HTR-8/SVneo (cell line): ENCODE measurements around the gene FBXL14.

Source experiments
- DNase-seq: peaks from one replicate; pipeline ENCODE4 v3.0.0; 2011; ENCODE audit warnings: low spot score, mixed read lengths; ENCODE audit not compliant: insufficient read length
- FAIRE-seq: peaks from 2 replicates; lab custom pipeline; 2011; peaks lifted over from hg19 to GRCh38; lab: Jason Lieb, UNC

Gene FBXL14, protein sequence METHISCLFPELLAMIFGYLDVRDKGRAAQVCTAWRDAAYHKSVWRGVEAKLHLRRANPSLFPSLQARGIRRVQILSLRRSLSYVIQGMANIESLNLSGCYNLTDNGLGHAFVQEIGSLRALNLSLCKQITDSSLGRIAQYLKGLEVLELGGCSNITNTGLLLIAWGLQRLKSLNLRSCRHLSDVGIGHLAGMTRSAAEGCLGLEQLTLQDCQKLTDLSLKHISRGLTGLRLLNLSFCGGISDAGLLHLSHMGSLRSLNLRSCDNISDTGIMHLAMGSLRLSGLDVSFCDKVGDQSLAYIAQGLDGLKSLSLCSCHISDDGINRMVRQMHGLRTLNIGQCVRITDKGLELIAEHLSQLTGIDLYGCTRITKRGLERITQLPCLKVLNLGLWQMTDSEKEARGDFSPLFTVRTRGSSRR

GRCh38 chr12:1594261-1595025 lies at the start of gene FBXL14:
FBXL14 (minus strand) TSS chr12:1594581; CDS start chr12:1594066, 515 bp downstream.
- FAIRE-seq, result peak; percentile 83
- DNase-seq, result peak; percentile 93

GRCh38 chr12:1643905-1644533 lies 49.6 kb upstream of the FBXL14 start:
- no peak for FAIRE-seq

GRCh38 chr12:1643043-1643442 lies 48.7 kb upstream of the FBXL14 start:
- FAIRE-seq (no peak), DNase-seq (no peak)

More at GRCh38 chr12:1643905-1644533, 49.6 kb upstream of the FBXL14 start:
- DNase-seq, result no peak

GRCh38 chr12:1642513-1642912 lies 48.1 kb upstream of the FBXL14 start:
- FAIRE-seq (no peak), DNase-seq (no peak)

DNA sequence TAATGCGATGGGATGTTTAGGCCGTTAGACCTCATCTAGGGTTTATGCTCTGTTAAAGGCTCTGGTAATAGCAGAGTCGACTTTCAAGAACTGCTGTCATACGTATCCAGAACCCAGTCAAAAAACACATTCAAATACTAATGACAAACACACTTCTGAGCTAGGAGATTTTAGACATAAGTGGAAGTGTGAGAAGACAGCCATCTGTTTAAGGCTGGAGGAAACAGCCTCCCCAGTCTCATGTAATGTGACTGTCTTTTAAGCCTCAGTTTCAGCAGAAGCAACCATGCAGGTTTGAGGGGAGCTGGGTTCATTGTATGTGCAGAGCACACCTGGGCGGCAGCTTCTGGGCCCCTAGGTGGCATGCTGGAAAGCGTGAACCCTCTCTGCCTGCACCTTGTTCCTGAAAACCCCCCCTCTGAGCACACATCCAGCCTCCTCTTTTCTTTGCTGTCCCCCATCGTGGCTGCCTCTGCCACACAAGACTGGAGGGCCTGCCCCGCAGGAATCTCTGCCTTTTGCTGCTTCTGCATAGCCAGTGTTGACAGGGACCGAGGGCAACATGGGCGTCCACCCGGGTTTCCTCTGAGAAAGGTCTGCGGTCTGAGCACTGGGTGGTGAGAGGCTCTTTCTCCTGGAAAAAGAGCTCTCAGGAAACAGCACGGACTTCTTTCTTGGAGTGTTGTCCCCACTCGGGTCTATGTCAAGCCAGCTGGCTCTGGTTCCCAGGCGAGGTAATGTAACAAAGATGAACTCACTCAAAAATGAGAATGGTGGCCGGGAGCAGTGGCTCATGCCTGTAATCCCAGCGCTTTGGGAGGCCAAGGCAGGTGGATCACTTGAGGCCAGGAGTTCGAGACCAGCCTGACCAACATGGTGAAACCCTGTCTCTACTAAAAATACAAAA lies 46.2 kb upstream of the FBXL14 start:
- DNase-seq, result no peak

GRCh38 chr12:1639538-1639937 lies 45.2 kb upstream of the FBXL14 start:
- FAIRE-seq (no peak), DNase-seq (no peak)

More for the DNA sequence above, 46.2 kb upstream of the FBXL14 start:
- FAIRE-seq, result peak; percentile 51

GRCh38 chr12:1638203-1638602 lies 43.8 kb upstream of the FBXL14 start:
- DNase-seq (no peak), FAIRE-seq (peak; percentile 57)

DNA sequence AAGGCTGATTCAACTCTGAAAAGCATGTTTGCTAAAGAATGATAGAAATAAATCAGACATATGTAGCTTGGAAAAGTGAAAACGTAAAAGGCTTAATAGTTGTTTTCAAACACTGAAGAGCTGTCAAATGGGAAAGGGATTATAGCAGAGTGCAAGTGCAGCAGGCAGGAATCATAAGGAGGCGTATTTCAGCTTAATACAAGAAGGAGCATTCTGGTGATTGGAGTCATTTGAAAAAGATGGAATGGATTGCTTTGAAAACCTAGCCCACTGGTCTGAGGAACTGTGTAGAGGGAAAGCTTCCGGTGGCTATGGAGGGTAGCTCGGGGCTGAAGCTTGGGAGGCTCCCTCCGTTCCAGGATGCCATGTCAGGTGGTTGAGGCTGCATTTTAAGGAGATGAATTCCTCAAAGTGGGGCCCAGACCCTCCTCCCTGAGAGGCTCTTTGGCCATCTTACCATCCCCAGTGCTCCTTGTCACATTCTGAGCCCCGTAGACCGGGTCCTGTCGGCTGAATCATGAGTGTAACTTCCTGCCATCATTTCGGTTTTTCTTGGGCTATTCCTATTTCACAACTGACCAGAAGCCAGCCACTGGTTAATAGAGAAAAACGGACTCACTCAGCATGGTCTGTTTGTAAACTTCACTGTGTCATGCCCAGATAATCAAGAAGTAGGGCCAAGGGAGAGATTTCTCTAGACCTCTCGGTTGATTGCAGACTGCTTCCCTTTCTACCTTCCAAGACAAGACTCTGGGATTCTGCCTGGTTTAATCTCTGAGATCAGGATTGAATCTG lies 41.1 kb upstream of the FBXL14 start:
- DNase-seq (no peak), FAIRE-seq (peak; percentile 82)

DNA sequence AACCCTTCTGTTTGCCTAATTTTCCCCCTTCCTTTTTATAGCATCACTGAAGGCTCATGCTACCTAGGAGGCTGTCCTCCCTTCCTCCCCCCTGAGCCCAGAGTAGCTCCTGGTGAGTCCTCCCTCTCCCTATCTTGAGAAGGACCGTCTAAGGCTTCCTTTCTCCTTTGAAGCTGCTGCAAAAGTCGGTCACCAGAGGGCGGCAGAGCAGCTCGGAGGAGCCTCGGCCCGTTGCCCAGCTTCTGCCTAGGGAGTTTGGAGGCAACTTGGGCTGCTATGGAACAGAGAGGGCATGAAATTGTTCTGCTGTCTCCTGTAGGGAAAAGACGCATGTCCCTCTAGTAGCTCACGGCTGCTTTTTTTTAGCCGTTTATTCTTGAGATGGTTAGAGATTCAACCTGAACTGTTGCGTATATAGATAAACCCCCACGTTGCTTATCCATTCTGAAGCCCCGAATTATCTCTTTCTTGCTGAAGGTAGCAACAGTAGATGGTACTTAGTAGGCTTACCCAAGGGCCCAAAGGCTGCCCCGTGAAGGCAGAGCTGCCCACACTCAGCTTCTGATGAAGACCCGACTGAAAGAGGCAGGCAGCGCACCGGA lies 40.3 kb upstream of the FBXL14 start:
- FAIRE-seq, result peak; percentile 92
- peak; percentile 88 for DNase-seq

DNA sequence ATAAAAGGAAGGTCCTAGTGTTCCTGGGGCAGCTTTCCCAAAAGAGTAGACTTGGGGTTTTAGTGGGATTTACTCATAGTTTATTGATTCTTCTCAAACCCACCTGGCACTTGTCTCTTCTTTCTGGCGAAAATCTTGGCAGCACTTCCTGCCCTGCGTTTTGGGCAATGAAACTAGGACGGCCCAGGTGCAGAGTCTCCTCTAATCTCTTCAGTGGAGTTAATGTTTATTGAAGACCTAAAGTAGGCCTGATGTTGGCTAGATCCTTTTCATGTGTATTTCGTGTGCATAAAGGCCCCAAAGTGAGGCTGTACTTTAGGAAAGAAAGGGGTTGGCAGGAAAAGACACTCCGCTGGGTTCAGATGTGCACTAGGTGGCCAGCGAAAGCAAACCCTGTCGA lies 39.8 kb upstream of the FBXL14 start:
- no peak for FAIRE-seq

GRCh38 chr12:1633459-1633858 lies 39.1 kb upstream of the FBXL14 start:
- DNase-seq, result no peak

More for the DNA sequence above, 39.8 kb upstream of the FBXL14 start:
- no peak for DNase-seq

DNA sequence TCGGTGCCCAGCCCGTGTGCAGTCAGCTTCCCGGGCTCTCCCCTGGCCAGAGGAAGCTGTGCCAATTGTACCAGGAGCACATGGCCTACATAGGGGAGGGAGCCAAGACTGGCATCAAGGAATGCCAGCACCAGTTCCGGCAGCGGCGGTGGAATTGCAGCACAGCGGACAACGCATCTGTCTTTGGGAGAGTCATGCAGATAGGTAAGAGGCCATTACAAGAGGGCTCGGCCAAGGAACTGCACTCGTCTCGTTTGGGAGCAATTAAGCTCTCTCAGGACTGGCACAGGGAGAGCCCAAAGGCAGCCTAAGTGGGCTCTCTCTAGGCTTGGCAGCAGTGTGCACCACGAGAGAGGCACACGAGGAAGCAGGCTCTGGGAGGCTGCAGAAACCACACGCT lies 38.3 kb upstream of the FBXL14 start:
- FAIRE-seq (no peak), DNase-seq (no peak)

More at GRCh38 chr12:1633459-1633858, 39.1 kb upstream of the FBXL14 start:
- no peak for FAIRE-seq

GRCh38 chr12:1630827-1631591 lies 36.6 kb upstream of the FBXL14 start:
- DNase-seq (no peak), FAIRE-seq (peak; percentile 49)

GRCh38 chr12:1630133-1630826 lies 35.9 kb upstream of the FBXL14 start:
- DNase-seq (no peak), FAIRE-seq (no peak)

DNA sequence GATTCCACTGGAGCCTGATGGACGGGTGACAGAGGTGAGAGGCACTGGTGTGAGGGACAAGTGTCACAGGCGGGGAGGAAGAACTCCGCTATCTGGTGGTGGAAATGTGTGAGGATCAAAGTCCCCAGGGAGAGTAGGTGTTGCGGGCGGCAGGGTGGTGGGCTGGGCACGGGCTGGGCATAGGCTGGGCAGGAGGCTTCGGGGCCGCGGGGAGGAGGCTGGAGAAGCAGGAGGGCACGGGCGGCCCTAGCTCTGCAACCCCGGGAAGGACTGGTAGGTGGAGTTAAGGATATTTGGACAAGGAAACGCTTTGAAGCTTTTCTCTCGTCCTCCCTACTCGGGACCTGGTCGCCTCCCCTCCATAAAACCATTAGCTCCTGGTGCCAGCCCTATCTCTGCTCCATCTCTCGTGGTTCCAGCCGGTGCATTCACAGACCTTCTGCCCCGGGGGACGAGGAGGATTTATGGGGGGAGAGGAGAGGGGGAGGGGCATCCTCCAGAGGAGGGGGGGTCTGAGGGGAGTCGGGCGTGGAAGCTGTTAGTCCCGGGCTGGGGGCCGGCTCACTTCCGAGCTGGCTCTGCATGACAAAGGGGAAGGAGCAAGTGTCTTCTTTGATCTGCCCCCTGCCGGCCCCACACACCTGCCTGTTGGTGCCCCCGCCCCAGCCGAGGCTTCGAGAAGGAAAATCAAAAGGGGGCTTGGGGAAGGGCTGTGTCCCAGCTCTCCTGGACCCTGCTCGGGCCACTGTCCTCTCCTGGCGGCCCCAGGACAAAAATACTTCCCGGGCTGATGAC lies 35.2 kb upstream of the FBXL14 start:
- no peak for DNase-seq

DNA sequence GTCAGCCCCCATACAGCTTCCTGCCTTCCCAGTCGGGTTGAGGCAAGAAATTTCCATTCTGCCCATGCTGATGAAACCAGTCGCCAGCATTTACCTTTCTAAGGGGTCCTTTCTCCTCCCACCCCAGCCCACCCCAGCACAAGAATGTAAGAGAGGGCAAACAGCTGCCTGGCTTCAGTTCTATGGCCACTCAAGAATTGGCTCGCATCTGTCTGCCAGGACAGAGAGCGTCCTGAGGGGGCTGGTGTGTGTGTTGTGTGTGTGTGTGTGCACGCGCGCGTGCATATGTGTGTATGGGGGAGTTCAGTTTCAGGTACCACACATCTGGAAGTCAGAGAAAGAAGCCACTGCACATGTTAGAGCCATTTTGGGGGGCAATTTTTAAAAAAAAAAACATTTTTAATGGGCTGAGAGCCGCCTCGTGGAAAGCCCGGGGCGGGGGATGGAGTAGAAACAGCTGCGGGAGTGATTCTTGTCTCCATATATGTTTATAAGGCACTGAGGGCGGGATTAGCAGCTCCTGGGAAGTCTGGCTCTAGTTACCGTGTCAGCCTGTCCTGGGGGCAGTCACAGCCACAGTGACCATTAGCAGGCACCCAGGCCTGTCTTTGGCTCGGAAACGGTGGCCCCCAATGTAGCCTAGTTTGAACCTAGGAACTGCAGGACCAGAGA lies 34.4 kb upstream of the FBXL14 start, which contains the start of gene WNT5B:
Gene WNT5B (plus strand): TSS at position 566 of the 672 bp plus-strand sequence. CDS start 2,124 bp downstream, outside the sequence.
- peak; percentile 70 for FAIRE-seq
- no peak for DNase-seq

More for the DNA sequence above, 35.2 kb upstream of the FBXL14 start:
- FAIRE-seq, result peak; percentile 58
